Esophagus muscularis mucosa (tissue), 4 donors: ENCODE measurements around the gene GUCY2D. TPM values are rescaled to one million over a fixed set of nuclear protein-coding genes. Genes with fewer than 3 reads are reported as not detected.

ENCODE experiments used
- DNase-seq: peaks from one replicate; pipeline ENCODE4 v3.0.0-alpha.2; 2017; ENCODE audit errors: extremely low spot score
- H3K27ac ChIP-seq, 4 donors: fragments of 200-600 bp; sonication (generic); replicated peaks in 1 of 4; 1 replicate in 3 of 4; 2 replicates in 1 of 4; pipeline ENCODE4 v1.5.1; 2016 to 2019; ENCODE audit warnings: mild to moderate bottlenecking in 1 of 4
- H3K27me3 ChIP-seq, 4 donors: fragments of 200-600 bp; sonication (generic); one replicate each; pipeline versions ENCODE4 v1.5.1 to v1.6.0; 2016 to 2019
- H3K36me3 ChIP-seq, 4 donors: fragments of 200-600 bp; sonication (generic); one replicate each; pipeline ENCODE4 v1.5.1; 2016 to 2019
- H3K4me1 ChIP-seq, 4 donors: fragments of 200-600 bp; sonication (generic); one replicate each; pipeline ENCODE4 v1.5.1; 2016 to 2019
- H3K4me3 ChIP-seq, 4 donors: fragments of 200-600 bp; sonication (generic); 1 replicate in 2 of 4; 2 replicates in 2 of 4; pipeline ENCODE4 v1.5.1; 2016 to 2019; ENCODE audit warnings: mild to moderate bottlenecking in 4 of 4, moderate library complexity in 1 of 4
- H3K9me3 ChIP-seq, 4 donors: fragments of 200-600 bp; sonication (generic); 1 replicate in 3 of 4; 2 replicates in 1 of 4; pipeline ENCODE4 v1.5.1; 2016 to 2019
- CTCF ChIP-seq, 3 experiments: fragments of 200-600 bp in 2 of 3; fragments of 450-650 bp in 1 of 3; sonication (generic) in 2 of 3; IDR thresholded peaks; one replicate each; pipeline ENCODE4 v1.5.1; 2017 to 2019; ENCODE audit warnings: antibody characterized with exemption in 3 of 3, mild to moderate bottlenecking in 2 of 3, moderate library complexity in 1 of 3
- EP300 ChIP-seq: sonication (generic); formaldehyde crosslinking; IDR thresholded peaks from one replicate; pipeline ENCODE4 v1.6.1; 2017; ENCODE audit warnings: antibody characterized with exemption
- POLR2A ChIP-seq: fragments of 450-650 bp; IDR thresholded peaks from one replicate; pipeline ENCODE4 v1.6.1; 2017; ENCODE audit warnings: antibody characterized with exemption, moderate library complexity, mild to moderate bottlenecking, low read depth
- POLR2AphosphoS5 ChIP-seq, 2 donors: sonication (generic); formaldehyde crosslinking; IDR thresholded peaks; one replicate each; pipeline ENCODE4 v1.6.1; 2017; ENCODE audit warnings: antibody characterized with exemption in 2 of 2
- WGBS: methylation state at CpG from one replicate; pipeline ENCODE4 v1.1.5; 2018; 5-methylcytosine and 5-hydroxymethylcytosine counted together
- intact Hi-C: fragments of 100-400 bp; cut with DNase I; formaldehyde crosslinking; loops from one replicate; pipeline ENCODE4 v1.15.1; 2023
- total RNA-seq, 4 donors: library from RNA; depleted of rRNA; stranded (reverse); fragments of >200 nt; gene quantifications; one replicate each; pipeline versions ENCODE4 v1.1.0 to v1.2.1, GENCODE V29; 2016

The GUCY2D gene
- total RNA-seq, 4 donors from 2014 or later: 1.1 TPM; not detected in 3

- Histone ChIP-seq H3K27me3 (peaks cover under 1 to 57% (median 19%) of the 10 kb centered on the region in 4 donors), H3K27ac (no peak overlapping the region), H3K4me3 (no peak overlapping the region), H3K9me3 (no peaks in the 10 kb centered on the region), H3K4me1 (peaks cover 7 to 28% (median 16%) of the 10 kb centered on the region in 4 donors), H3K36me3 (no peaks in the 10 kb centered on the region)
- WGBS: 58% methylated on average over 4 of the region's 4 CpGs
- no peak for TF ChIP-seq EP300
- TF ChIP-seq POLR2A: no peak
- no peak for TF ChIP-seq POLR2AphosphoS5 (IDR thresholded peaks at IDR 0.05)
- no peak for TF ChIP-seq CTCF (IDR thresholded peaks at IDR 0.05)
- DNase-seq: no peak
- intact Hi-C loops: no loop called here
Observed at GRCh38 chr17:8067806-8068205, 65.4 kb downstream of the GUCY2D start.

- no peak for DNase-seq
- TF ChIP-seq CTCF (IDR thresholded peaks at IDR 0.05): no peak
- TF ChIP-seq POLR2AphosphoS5 (IDR thresholded peaks at IDR 0.05): no peak
- TF ChIP-seq EP300: no peak
- no peak for TF ChIP-seq POLR2A
- H3K27ac ChIP-seq: peak overlapping the region in 1 of 4 donors; percentile 7
Observed at GRCh38 chr17:8068736-8069586, 66.5 kb downstream of the GUCY2D start.

GRCh38 chr17:8069587-8069860, 67.1 kb downstream of the GUCY2D start:
- intact Hi-C loops: no loop called here
- Histone ChIP-seq H3K27me3 (peaks cover 8 to 57% (median 27%) of the 10 kb centered on the region in 4 donors), H3K9me3 (no peaks in the 10 kb centered on the region), H3K4me1 (peaks cover 19 to 31% (median 26%) of the 10 kb centered on the region in 4 donors), H3K27ac (peak overlapping the region in 1 of 4 donors; percentile 7), H3K4me3 (no peak overlapping the region), H3K36me3 (no peaks in the 10 kb centered on the region)
- no peak for DNase-seq
- 89% methylated on average over 3 of the region's 3 CpGs for WGBS
- TF ChIP-seq EP300: no peak
- no peak for TF ChIP-seq CTCF (IDR thresholded peaks at IDR 0.05)
- TF ChIP-seq POLR2A: no peak
- no peak for TF ChIP-seq POLR2AphosphoS5 (IDR thresholded peaks at IDR 0.05)

More at GRCh38 chr17:8068736-8069586, 66.5 kb downstream of the GUCY2D start:
- Histone ChIP-seq H3K4me3 (no peak overlapping the region), H3K27me3 (peaks cover 8 to 57% (median 23%) of the 10 kb centered on the region in 4 donors), H3K36me3 (no peaks in the 10 kb centered on the region), H3K4me1 (peaks cover 17 to 29% (median 22%) of the 10 kb centered on the region in 4 donors), H3K9me3 (no peaks in the 10 kb centered on the region)
- WGBS: 71% methylated on average over 9 of the region's 9 CpGs
- intact Hi-C loops: no loop called here

Other genes starting within 250 kb of the GUCY2D start
- gene KDM6B, start 168.4 kb upstream of the GUCY2D start, total RNA-seq: 100 to 1,000 TPM in 1 of 4 donors, 10 to 100 TPM in 3; 10.8 to 101 (median 15.1) TPM
- gene TMEM88, start 147.5 kb upstream of the GUCY2D start, total RNA-seq: 10 to 100 TPM; 13.3 to 45.9 (median 42.5) TPM
- 100 to 1,000 TPM in 2 of 4 donors, 10 to 100 TPM in 2; 61.4 to 110 (median 102) TPM for gene NAA38, start 145.1 kb upstream of the GUCY2D start, total RNA-seq
- 10 to 100 TPM; 11.6 to 14.9 (median 12.0) TPM for gene CYB5D1, start 144.6 kb upstream of the GUCY2D start, total RNA-seq
- gene CHD3, start 113.8 kb upstream of the GUCY2D start, total RNA-seq: 100 to 1,000 TPM in 3 of 4 donors, 10 to 100 TPM in 1; 82.7 to 139 (median 111) TPM
- 10 to 100 TPM in 1 of 4 donors, 1 to 10 TPM in 3; 2.1 to 29.2 (median 5.7) TPM for gene RNF227, start 86.3 kb upstream of the GUCY2D start, total RNA-seq
- gene KCNAB3, start 72.8 kb upstream of the GUCY2D start, total RNA-seq: 1 to 10 TPM in 1 of 4 donors, under 1 TPM in 3; 0.23 to 1.2 (median 0.41) TPM
- 10 to 100 TPM; 36.3 to 68.8 (median 43.1) TPM for gene TRAPPC1, start 70.7 kb upstream of the GUCY2D start, total RNA-seq
- gene CNTROB, start 70.4 kb upstream of the GUCY2D start, total RNA-seq: 10 to 100 TPM; 14.4 to 20.0 (median 16.9) TPM
- 1 to 10 TPM; 1.3 to 3.7 (median 2.0) TPM for gene ALOX15B, start 36.4 kb downstream of the GUCY2D start, total RNA-seq
- gene ALOX12B, start 85.1 kb downstream of the GUCY2D start, total RNA-seq: not detected
- gene ALOXE3, start 115.9 kb downstream of the GUCY2D start, total RNA-seq: not detected
- gene HES7, start 121.5 kb downstream of the GUCY2D start, total RNA-seq: 1 to 10 TPM in 1 of 4 donors, not detected in 3; 1.4 TPM
- gene PER1, start 149.8 kb downstream of the GUCY2D start, total RNA-seq: 100 to 1,000 TPM; 127 to 263 (median 168) TPM
- 10 to 100 TPM; 23.7 to 36.4 (median 33.0) TPM for gene VAMP2, start 160.3 kb downstream of the GUCY2D start, total RNA-seq
- gene TMEM107, start 173.8 kb downstream of the GUCY2D start, total RNA-seq: 10 to 100 TPM; 10.4 to 17.8 (median 13.6) TPM
- gene BORCS6, start 187.6 kb downstream of the GUCY2D start, total RNA-seq: 10 to 100 TPM in 3 of 4 donors, 1 to 10 TPM in 1; 8.6 to 22.4 (median 13.9) TPM
- 1 to 10 TPM in 1 of 4 donors, not detected in 3; 1.5 TPM for gene AURKB, start 208.0 kb downstream of the GUCY2D start, total RNA-seq
- 10 to 100 TPM; 15.4 to 24.1 (median 17.2) TPM for gene CTC1, start 245.4 kb downstream of the GUCY2D start, total RNA-seq
- 10 to 100 TPM in 2 of 4 donors, 1 to 10 TPM in 2; 8.8 to 15.2 (median 11.2) TPM for gene PFAS, start 246.7 kb downstream of the GUCY2D start, total RNA-seq